ENCODE data around the gene FXYD4.

Gene FXYD4

GRCh38 chr10:43396061-43396927 lies 24.9 kb downstream of the FXYD4 start:
- peak; percentile 58 for DNase-seq (ENCODE audit: low read depth)

GRCh38 chr10:43396928-43397624 lies 25.6 kb downstream of the FXYD4 start:
- DNase-seq (ENCODE audit: low read depth), result peak; percentile 64

- DNase-seq (ENCODE audit: low read depth), result no peak
These were observed 27.5 kb downstream of the FXYD4 start for GRCh38 chr10:43398939-43399319.

DNA sequence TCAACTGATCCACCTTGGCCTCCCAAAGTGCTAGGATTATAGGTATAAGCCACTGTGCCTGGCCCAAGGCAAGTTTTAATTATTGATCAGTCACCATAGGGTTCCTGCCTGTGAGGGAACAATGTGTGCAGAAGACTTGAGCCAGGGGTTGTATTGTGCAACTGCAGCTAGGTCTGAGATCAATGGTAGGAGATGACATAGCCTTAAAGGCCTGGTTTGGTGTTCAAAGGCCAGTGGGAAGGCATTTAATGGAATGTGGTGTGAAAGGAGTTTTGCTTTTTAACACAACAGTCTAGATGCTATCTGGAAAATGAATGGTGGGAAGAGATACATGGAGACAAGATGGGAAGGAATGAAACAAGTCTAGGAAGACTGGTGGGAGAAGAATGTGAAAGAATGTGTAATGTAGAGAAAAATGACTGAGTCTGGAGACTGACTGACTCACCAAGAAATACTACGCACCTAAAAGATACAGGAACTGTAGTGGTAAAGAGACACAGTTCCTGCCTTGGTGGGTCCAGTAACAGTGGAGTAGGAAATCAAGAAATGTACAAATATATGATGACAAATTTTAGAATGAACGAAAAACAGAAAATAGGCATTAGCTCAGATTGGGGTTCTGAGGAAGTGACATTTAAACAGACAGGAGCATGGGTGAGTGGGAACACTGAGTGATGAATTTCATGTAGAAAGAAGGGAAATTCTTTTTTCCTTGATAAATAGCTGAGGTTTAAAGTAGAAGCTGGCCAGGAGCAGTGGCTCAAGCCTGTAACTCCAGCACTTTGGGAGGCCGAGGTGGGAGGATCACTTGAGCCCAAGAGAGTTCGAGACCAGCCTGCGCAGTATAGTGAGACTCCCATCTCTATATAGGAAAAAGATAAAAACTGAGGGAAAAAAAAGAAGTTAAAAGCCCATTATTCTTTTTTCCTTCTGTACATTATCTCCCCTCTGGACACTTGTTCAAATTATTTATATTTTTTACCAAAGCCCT lies 28.2 kb downstream of the FXYD4 start:
- DNase-seq (ENCODE audit: low read depth), result no peak

DNA sequence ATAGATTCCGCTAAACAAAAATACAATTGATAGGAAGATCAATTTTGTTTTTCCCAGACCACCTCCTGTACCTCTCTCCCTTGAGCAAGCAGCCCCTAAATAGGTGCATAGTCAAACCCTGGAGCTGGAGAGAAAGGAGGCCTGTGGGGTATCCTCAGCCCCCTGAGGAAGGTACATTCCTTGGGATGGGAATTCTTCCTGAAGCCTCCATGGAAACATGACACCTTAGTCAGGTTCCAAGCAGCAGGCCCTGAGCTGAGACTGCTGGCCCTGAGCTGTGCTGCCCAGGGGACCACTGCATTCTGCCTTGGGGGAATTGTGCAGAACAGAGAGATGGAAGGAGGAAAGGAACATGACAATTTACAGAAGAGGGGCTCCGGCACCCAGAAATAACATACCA lies 30.2 kb downstream of the FXYD4 start:
- no peak for DNase-seq (ENCODE audit: low read depth)

- DNase-seq (ENCODE audit: low read depth), result no peak
These were observed 30.7 kb downstream of the FXYD4 start for GRCh38 chr10:43402176-43402575.

- DNase-seq (ENCODE audit: low read depth), result no peak
These were observed 31.5 kb downstream of the FXYD4 start for GRCh38 chr10:43402880-43403452.

DNA sequence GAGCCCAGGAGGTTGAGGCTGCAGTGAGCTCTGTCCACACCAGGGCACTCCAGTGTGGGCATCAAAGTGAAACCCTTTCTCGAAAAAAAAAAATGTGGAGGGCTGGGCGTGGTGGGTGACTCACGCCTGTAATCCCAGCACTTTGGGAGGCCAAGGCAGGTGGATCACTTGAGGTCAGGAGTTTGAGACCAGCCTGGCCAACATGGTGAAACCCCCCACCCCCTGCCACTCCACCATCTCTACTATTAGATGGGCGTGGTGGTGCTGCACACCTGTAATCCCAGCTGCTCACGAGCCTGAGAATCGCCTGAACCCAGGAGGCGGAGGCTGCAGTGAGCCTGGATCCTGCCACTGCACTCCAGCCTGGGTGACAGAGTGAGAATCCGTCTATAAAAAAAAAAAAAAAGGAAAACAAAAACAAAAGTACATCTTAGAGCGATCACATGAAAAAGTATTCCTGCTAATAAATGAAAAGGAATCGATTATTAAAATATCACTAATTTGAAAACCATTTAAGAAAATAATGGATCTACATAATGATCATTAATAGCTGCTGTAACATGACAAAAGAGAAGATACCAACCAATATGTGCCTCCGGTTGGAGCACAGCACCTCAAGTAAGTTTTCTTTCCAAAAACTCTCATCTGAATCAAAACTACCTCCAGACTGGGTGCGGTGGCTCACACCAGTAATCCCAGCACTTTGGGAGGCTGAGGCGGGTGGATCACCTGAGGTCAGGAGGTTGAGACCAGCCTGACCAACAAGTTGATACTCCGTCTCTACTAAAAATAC lies 32.7 kb downstream of the FXYD4 start:
- DNase-seq (ENCODE audit: low read depth), result no peak

DNA sequence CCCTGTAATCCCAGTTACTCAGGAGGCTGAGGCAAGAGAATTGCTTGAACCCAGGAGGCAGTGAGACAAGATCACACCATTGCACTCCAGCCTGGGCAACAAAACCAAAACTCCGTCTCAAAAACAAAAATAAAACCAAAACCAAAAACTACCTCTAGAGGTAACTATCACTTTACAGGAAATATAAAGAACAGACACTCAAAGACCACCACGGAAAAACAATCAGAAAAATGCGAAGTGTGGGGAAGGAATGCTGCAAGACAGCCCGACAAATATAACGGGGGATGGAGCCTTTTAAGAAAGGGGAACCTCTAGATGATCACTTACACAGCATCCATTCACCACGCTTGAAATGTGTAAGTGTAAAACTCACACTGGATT lies 33.3 kb downstream of the FXYD4 start:
- no peak for DNase-seq (ENCODE audit: low read depth)

- DNase-seq (ENCODE audit: low read depth), result peak; percentile 53
These were observed 35.7 kb downstream of the FXYD4 start for GRCh38 chr10:43407148-43407575.

- DNase-seq (ENCODE audit: low read depth), result peak; percentile 84
These were observed 36.3 kb downstream of the FXYD4 start for GRCh38 chr10:43407576-43408330.

- DNase-seq (ENCODE audit: low read depth), result no peak
These were observed 36.9 kb downstream of the FXYD4 start for GRCh38 chr10:43408331-43408709.

DNA sequence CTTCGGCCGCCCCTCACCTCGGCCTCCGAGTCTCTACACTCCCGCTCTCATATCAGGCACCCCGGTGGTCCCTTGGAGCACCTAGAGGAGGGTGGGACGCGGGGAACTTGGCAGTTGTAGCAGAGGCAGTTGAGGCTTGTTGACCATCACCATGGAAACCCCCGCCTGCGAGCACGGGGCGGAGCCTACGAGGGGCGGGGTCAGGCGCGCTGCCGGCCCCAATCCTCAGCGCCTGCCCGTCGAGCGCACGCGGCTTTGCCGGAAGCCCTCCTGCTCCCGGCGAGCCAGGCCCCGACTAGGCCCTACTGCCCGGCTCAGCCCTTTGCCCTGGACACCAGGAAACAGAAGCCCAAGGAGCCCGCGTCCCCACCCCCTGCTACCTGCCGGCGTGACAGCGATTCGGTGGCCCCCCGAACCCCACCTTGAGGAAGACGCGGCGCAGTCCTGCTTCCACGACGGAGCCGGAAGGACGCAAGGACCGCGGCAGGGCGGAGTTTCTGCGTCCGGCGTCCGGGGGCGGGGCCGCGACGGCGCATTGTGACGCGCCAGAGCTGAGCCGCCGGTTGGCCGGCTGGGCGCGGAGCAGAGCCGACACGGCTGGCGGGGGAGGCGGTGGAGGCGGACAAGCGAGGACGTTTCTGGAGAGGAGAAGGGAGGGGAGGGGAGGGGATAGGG lies 37.4 kb downstream of the FXYD4 start, which contains the start of gene HNRNPF:
TSS of gene HNRNPF (minus strand) at position 477 of the 675 bp plus-strand sequence. CDS start 21,302 bp downstream, outside the sequence.
- peak; percentile 91 for DNase-seq (ENCODE audit: low read depth)

- peak; percentile 54 for DNase-seq (ENCODE audit: low read depth)
These were observed 38.1 kb downstream of the FXYD4 start for GRCh38 chr10:43409385-43410109.

DNA sequence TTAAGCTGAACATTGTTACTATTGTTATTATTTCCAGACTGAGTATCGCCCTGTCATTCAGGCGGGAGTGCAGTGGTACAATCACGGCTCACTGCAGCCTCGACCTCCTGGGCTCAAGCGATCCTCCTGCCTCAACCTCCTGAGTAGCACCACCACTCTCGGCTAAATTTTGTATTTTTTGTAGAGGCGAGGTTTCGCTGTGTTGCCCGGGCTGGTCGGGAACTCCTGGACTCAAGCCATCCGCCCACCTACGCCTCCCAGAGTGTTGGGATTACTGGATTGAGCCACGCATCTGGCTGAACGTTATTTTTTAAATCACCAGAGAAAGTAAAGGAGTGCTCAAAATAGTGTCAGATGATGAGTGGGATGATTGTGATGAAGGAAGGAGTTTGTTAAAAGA lies 38.9 kb downstream of the FXYD4 start:
- DNase-seq (ENCODE audit: low read depth), result no peak

DNA sequence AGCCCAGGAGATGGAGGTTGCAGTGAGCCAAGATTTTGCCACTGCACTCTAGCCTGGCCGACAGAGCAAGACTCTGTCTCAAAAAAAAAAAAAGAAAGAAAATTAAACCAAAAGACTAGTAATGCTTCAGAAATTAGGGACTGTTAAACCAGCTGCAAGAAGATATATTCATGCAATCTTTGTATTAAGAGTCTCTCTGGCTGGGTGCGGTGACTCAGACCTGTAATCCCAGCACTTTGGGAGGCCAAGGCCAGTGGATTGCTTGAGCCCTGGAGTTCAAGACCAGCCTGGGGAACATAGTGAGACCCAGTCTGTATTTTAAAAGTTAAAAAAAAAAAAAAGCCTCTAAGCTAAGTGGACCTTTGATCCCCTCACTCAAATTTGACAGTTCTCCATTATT lies 40.1 kb downstream of the FXYD4 start:
- no peak for DNase-seq (ENCODE audit: low read depth)

DNA sequence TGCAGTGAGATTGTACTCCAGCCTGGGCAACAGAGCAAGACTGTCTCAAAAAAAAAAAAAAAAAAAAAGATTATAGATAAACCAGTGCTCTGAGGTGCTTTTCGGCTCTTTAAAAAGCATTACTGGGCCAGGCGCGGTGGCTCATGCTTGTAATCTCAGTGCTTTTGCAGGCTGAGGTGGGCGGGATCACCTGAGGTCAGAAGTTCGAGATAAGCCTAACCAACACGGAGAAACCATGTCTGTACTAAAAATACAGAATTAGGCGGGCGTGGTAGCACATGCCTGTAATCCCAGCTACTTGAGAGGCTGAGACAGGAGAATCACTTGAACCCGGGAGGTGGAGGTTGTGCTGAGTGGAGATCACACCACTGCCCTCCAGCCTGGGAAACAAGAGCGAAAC lies 44.1 kb downstream of the FXYD4 start:
- no peak for DNase-seq (ENCODE audit: low read depth)

DNA sequence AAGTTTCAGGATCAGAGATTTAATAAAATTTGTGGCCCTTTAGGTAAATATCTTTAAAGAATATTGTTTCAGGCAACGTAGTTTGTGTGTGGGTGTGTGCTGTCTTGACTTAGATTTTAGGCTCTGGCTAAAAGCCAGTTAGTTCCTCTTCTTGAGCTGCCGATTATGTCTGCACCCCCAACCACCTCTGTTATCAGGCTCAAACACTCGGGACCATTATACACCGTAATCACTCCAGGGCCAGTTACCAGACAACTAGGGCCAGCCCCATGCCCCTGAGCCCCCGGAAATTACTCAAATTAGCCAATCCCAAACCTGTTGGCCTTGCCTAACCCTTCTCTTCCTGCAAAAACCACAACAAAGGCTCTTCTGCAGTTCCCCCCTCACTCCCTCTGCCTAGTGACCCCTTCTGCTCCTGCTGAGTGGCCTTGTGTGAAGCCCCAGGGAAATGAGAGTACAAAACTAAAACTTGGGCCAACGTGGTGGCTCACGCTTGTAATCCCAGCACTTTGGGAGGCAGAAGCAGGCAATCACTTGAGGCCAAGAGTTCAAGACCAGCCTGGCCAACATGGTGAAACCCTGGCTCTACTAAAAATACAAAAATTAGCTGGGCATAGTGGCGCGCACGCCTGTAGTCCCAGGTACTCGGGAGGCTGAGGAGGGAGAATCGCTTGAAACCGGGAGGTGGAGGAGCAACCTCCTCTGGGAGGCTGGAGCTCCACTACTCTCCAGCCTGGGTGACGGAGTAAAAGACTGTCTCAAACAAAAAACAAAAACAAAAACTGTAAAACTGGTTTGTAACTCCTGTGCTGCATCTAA lies 46.7 kb downstream of the FXYD4 start:
- DNase-seq (ENCODE audit: low read depth), result no peak
